CMK (cell line): ENCODE data around the gene CLRN2.
A peak's percentile ranks its signal among the peaks of the same experiment; 100 is the strongest.
"Not testable (repeated sequence)": the region's sequence is repeated elsewhere in the genome, so short reads cannot be mapped to it uniquely, and the experiment has no call there.

Experiments
- DNase-seq: peaks from one replicate; pipeline ENCODE4 v3.0.0-alpha.2; 2010; ENCODE audit warnings: low read depth

The CLRN2 gene

GRCh38 chr4:17504081-17504480 is 10.9 kb upstream of the CLRN2 start:
- no peak for DNase-seq

DNA sequence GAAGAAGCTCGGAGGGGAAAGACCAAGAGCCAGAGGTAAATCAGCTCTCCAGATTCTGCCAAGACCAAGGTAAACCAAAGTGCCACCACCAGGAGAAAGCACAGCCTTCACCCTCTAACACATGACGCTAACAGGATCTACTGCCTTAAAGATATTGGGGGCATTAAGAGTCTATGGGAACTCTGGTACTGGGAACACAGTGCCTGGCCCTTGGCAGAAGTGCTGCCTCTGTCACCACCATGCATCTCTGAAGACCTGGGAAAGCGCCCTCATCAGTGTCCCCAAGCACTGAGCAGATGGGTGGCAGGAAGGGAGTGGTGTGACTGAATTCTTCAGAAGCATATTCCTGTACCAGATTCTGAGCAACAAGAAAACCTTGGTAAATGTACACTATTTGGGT is 4.4 kb upstream of the CLRN2 start:
- DNase-seq: no peak

GRCh38 chr4:17511051-17511450 is 3.9 kb upstream of the CLRN2 start:
- DNase-seq: no peak

DNA sequence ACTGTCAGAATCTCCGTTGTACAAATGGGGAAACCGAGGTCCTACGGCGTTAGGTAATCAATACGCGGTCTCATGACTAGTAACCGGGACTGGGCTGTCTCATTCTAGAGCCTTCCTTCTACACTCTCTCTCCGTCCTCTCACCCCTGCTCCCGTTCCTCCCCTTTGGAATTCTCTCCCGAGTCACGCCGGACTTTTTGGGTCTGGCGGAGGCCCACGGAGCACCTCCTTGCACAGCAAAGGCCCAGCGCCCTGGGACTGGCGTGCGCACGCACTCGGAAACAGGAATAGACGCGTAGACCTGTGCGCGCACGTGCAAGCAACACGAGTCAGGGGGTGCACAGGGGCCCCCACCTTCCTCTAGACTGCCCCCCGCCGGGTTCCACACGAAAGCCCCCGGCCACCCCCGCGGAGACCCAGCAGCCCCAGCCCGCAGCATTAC is 3.4 kb upstream of the CLRN2 start:
- peak; percentile 17 for DNase-seq

- peak; percentile 43 for DNase-seq
Measured at GRCh38 chr4:17511950-17512795, 2.8 kb upstream of the CLRN2 start, which contains the start of gene QDPR. Gene QDPR, minus strand, starts transcription at chr4:17512090. Its CDS starts 36 bp downstream, at chr4:17512054.

GRCh38 chr4:17512973-17513665 is 1.8 kb upstream of the CLRN2 start:
- DNase-seq: no peak

- no peak for DNase-seq
Measured at GRCh38 chr4:17515445-17516407, 761 bp downstream of the CLRN2 start.

- DNase-seq: no peak
Measured at GRCh38 chr4:17516980-17517379, 2.0 kb downstream of the CLRN2 start.

DNA sequence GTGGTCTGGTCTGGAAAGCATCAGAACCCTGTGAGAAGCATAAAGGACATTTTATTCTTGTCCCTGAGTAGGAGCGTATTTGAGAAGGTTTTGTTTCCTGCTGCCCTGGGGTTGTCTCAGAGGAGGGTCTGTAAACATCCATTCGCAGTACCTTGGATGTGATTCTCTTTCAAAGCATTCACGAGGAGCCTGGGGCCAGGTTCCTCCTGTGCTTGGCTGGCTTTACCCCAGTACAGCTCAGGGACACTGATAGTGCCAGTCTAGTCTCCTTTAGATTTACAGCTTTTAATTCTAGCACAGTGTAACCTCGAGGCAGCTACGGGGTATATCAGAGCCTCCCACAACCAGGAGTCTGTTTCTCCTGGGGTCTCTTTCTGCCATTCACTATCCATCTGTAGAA is 2.7 kb downstream of the CLRN2 start:
- no peak for DNase-seq

DNA sequence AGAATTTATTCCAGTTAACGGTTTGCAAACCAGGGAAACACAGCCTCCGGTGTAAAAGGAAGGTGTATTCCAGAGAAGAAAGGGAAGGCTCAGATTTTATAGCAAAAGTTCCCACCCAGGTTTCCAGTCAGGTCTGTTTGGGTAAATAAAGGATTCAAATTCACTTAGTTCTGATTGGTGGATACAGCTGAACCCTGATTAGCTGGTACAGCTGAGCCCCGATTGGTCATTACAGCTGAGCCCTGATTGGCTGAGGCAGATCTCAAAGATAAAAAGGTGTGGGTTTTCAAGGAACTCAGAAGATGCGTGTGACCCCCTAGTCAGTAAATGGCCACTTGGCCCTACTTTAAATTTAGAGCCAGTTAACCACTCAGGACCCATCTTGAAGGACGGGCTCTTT is 6.6 kb downstream of the CLRN2 start:
- no peak for DNase-seq

GRCh38 chr4:17523662-17524061 is 8.7 kb downstream of the CLRN2 start:
- DNase-seq: no peak

DNA sequence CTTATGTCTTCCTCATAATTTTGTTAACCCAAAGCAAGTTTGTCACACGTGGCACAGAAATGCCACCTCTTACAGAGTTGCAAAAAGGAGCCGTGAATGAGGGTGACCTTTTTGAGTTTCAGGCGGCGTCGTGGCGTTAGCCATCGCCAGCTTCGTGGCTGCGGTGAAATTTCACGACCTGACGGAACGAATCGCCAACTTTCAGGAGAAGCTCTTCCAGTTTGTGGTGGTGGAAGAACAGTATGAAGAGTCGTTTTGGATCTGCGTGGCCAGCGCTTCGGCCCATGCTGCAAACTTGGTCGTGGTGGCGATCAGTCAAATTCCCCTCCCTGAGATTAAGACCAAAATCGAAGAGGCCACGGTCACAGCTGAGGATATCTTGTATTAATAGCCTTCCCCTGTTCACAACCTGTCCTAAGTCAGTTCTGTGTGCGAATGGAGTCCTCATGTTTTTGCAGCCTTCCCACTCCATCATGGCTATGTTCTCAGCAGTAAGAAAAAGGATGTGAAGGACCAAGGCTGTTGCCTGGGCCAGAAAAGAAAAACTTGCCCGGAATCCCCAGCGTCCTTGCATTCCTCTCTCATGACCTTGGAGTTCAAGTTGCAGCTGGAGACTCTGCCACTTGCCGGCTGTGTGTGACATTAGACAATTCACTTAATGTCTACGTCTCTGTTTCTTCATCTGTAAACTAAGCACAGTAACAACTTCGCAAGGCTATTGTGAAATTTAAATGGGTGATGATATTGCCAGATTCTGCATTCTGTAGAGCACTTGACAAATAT is 11.9 kb downstream of the CLRN2 start:
- no peak for DNase-seq

DNA sequence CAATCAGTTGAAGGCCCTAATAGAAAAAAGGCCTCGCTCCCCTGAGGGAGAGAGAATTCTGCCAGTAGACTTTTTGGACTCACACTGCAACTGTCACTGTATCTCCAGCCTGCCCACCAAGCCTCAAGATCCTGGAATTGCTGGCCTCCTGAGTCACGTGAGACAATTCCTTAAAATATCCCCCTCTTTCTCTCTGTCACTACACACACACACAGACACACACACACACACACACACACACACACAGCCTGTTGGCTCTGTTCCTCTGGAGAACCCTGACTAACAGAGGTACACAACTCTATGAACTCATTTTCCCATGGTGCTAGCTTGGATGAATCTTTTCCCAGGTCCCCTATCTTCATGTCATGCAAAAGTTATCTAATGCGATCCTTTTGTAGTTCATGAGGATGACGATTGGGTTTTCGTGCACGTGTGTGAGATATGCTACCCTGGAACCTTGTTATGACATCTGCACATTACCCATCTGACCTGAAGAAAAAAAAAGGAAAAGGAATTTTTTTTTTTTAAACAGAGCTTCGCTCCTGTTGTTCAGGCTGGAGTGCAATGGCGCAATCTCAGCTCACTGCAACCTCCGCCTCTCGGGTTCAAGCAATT is 13.7 kb downstream of the CLRN2 start:
- no peak for DNase-seq

DNA sequence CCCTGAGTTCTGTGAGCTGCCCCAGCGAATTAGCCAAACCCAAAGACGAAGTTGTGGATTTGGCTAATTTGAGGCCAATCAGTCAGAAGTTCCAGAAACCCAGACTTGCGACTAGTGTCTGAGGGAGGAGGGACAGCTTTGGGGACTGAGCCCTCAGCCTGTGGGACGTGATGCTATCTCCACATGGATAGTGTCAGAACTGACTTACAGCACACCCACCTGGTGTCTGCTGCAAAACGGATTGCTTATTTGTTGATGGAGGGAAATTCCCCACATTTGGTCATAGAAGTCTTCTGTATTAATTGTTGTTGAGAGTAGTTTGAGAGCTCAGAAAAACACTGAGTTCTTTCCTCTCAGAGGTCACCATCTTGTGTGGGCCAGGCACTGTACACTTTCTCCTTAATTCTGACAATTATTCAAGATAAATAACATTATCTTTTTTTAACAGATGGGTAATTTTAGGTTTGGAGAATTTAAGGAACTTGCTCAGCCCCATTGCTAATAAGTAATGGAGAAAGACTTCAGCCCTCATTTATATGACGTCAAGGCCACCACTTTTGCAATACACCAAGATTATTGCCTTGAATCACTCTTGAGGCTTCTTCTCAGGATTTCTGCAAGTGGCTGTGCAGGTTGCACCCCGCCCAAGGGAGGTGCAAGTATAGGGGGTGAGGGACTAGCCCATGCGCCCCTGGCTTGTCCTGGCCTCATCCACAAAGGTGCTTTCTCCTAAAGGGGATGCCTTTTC is 16.7 kb downstream of the CLRN2 start:
- DNase-seq: no peak

- no peak for DNase-seq
Measured at GRCh38 chr4:17534705-17535104, 19.7 kb downstream of the CLRN2 start.

GRCh38 chr4:17535242-17535641 is 20.3 kb downstream of the CLRN2 start:
- DNase-seq: no peak

GRCh38 chr4:17535906-17536305 is 20.9 kb downstream of the CLRN2 start:
- no peak for DNase-seq

DNA sequence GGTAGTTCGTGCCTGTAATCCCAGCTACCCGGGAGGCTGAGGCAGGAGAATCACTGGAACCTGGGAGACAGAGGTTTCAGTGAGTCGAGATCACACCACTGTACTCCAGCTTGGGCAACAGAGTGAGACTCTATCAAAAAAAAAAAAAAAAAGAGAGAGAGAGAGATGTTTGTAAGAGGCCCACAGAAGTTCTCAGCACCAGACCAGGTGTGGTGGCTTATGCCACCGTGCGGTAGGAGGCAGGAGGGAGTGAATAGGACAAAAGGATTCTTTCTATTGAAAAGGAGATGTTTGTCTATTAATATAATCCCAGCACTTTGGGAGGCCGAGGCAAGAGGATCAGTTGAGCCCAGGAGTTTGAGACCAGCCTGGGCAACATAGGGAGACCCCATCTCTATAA is 22.1 kb downstream of the CLRN2 start:
- not testable (repeated sequence) for DNase-seq

GRCh38 chr4:17544205-17544604 is 29.2 kb downstream of the CLRN2 start:
- no peak for DNase-seq

- DNase-seq: no peak
Measured at GRCh38 chr4:17544831-17545234, 29.9 kb downstream of the CLRN2 start.
